Esophagus (tissue), 2 donors: Measurements from ENCODE around the gene COL4A3. TPM values are rescaled to one million over a fixed set of nuclear protein-coding genes. Genes with fewer than 3 reads are reported as not detected.

Experiments used
- H3K27ac ChIP-seq, 2 donors: one replicate each; pipeline ENCODE4 v1.5.1; 2013; ENCODE audit warnings: low read depth in 2 of 2, mild to moderate bottlenecking in 2 of 2, inconsistent platforms in 1 of 2, low read length in 1 of 2, moderate library complexity in 1 of 2
- H3K27me3 ChIP-seq, 2 donors: one replicate each; pipeline ENCODE4 v1.6.1; 2013; ENCODE audit warnings: low read length in 2 of 2, control low read depth in 1 of 2, mild to moderate bottlenecking in 1 of 2; ENCODE audit not compliant: insufficient read depth in 2 of 2, control insufficient read depth in 1 of 2
- H3K36me3 ChIP-seq, 2 donors: one replicate each; pipeline ENCODE4 v1.6.1; 2013; ENCODE audit warnings: low read length in 1 of 2; ENCODE audit not compliant: control insufficient read depth in 2 of 2, insufficient read depth in 2 of 2
- H3K4me1 ChIP-seq, 2 donors: one replicate each; pipeline ENCODE4 v1.6.1; 2013; ENCODE audit warnings: low read length in 1 of 2; ENCODE audit not compliant: control insufficient read depth in 2 of 2, insufficient read depth in 2 of 2
- H3K4me3 ChIP-seq, 2 donors: one replicate each; pipeline ENCODE4 v1.5.1; 2013; ENCODE audit warnings: low read length in 2 of 2, mild to moderate bottlenecking in 2 of 2, low read depth in 1 of 2, moderate library complexity in 1 of 2
- H3K9me3 ChIP-seq, 2 donors: one replicate each; pipeline ENCODE4 v1.6.1; 2013; ENCODE audit warnings: mild to moderate bottlenecking in 2 of 2, low read depth in 1 of 2, low read length in 1 of 2, moderate library complexity in 1 of 2; ENCODE audit not compliant: control insufficient read depth in 2 of 2, insufficient read depth in 1 of 2
- WGBS, 2 donors: extraction: QIAGEN DNeasy Blood & Tissue Kit; methylation state at CpG; one replicate each; pipeline ENCODE4 v1.1.7; 2013; 5-methylcytosine and 5-hydroxymethylcytosine counted together
- polyA plus RNA-seq, 2 donors: library from polyadenylated mRNA; stranded (reverse); fragments of 200-250 nt; gene quantifications; one replicate each; pipeline ENCODE4 v1.2.3, GENCODE V29; 2013
- donor health status: healthy with polysubstance abuse.
- donor health status: Bipolar disorder and iron deficiency.

Gene COL4A3
- polyA plus RNA-seq, 2 donors, result 0.18 to 0.44 TPM

DNA sequence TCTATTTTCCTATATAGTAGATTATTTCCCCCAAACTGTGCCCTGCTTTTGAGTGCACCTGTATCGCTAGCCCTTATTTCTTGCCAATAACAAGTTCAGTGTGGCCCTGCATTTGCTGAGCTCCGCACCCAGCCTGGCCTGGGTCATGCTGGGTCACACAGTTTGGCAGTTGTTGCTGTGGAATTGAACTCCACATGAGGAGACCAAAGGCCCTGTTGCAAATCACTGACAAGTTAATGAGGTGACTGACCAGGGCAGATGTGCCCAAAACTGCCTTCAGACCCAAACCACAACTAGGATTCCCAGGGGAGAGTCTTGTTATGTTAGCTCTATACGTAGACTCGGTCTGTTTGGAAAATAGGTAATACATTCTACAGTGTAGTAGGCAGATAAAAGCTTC is 31.4 kb upstream of the COL4A3 start:
- 72 to 78% methylated on average over 4 of the region's 4 CpGs for WGBS, 2 donors
- no peaks in the 10 kb centered on the region for H3K9me3 ChIP-seq
- no peaks in the 10 kb centered on the region for H3K36me3 ChIP-seq
- no peaks in the 10 kb centered on the region for H3K27me3 ChIP-seq
- no peaks in the 10 kb centered on the region for H3K4me1 ChIP-seq
- H3K4me3 ChIP-seq, result no peak overlapping the region
- H3K27ac ChIP-seq, result no peak overlapping the region

DNA sequence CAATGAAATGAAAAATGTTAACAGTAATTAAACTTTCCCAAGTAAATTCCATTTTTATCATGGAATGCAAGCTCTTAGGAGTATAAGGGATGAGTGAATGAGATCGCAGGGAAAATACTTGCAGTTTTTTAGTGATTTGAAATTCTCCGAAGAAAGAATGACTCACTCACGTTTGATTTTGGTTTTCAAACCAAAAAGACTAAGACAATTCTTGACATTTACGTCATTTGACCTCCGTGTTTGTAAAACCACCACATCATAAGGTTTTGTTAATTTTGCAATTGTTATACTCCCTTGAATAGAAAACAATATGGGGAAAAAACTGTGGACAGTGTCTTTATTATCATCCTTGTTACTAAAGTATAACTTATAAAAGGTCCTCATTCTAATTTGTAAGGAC is 29.8 kb upstream of the COL4A3 start:
- Histone ChIP-seq H3K4me3 (no peak overlapping the region), H3K9me3 (no peaks in the 10 kb centered on the region), H3K27me3 (no peaks in the 10 kb centered on the region), H3K4me1 (no peaks in the 10 kb centered on the region), H3K36me3 (no peaks in the 10 kb centered on the region), H3K27ac (no peak overlapping the region)
- WGBS, 2 donors, result 82 to 83% methylated on average over 5 of the region's 5 CpGs

- 85 to 88% methylated on average over 4 of the region's 4 CpGs for WGBS, 2 donors
- no peak overlapping the region for H3K4me3 ChIP-seq
- no peaks in the 10 kb centered on the region for H3K27me3 ChIP-seq
- no peak overlapping the region for H3K27ac ChIP-seq
- H3K4me1 ChIP-seq, result no peaks in the 10 kb centered on the region
- no peaks in the 10 kb centered on the region for H3K36me3 ChIP-seq
- H3K9me3 ChIP-seq, result no peaks in the 10 kb centered on the region
Measured at GRCh38 chr2:227141301-227141700, 23.1 kb upstream of the COL4A3 start.

DNA sequence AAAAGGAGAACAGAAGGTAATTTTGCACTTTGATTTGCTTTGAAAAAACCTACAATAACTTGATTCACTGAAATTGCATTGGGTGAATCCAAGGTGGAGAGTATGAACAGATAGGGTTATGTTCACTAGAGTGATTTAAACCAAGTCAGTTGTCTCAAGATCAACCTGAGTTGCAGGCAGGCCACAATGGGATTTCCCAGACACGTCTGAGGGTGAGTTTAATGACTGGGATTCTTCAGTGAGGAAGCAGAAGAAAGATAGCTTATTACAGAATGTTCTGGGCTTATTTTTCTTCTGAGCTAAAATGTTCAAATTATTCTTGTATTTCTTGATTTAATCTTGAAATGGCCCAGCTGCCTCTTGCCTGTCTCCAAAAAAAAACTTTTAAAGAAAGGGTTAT is 20.5 kb upstream of the COL4A3 start:
- Histone ChIP-seq H3K27me3 (no peaks in the 10 kb centered on the region), H3K27ac (no peak overlapping the region), H3K36me3 (no peaks in the 10 kb centered on the region), H3K4me1 (no peaks in the 10 kb centered on the region), H3K9me3 (no peaks in the 10 kb centered on the region), H3K4me3 (no peak overlapping the region)
- 45 to 58% methylated on average over 1 of the region's 1 CpG for WGBS, 2 donors

DNA sequence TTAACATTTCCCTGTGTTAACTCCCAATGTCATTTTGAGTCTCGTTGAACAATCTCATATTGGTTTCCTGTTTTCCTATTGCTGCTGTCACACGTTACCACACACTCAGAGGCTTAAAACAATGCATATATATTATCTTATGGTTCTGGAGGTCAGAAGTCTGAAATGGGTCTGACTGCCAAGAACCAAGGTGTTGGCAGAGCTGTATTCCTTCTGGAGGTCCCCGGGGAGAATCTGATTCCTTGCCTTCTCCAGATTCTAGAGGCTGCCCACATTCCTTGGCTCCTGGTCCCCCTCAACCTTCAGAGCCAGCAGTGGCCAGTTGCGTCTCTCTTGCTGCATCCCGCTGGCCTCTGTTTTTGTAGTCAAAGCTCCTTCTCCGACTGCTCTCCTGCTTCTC is 18.0 kb upstream of the COL4A3 start:
- WGBS, 2 donors, result 83% methylated on average over 6 of the region's 6 CpGs
- no peaks in the 10 kb centered on the region for H3K36me3 ChIP-seq
- no peaks in the 10 kb centered on the region for H3K4me1 ChIP-seq
- no peak overlapping the region for H3K4me3 ChIP-seq
- no peaks in the 10 kb centered on the region for H3K9me3 ChIP-seq
- no peaks in the 10 kb centered on the region for H3K27me3 ChIP-seq
- H3K27ac ChIP-seq, result no peak overlapping the region

GRCh38 chr2:227147023-227147422 is 17.4 kb upstream of the COL4A3 start:
- Histone ChIP-seq H3K4me1 (no peaks in the 10 kb centered on the region), H3K27ac (no peak overlapping the region), H3K27me3 (no peaks in the 10 kb centered on the region), H3K4me3 (no peak overlapping the region), H3K9me3 (no peaks in the 10 kb centered on the region), H3K36me3 (no peaks in the 10 kb centered on the region)
- WGBS, 2 donors, result 71 to 73% methylated on average over 3 of the region's 3 CpGs

DNA sequence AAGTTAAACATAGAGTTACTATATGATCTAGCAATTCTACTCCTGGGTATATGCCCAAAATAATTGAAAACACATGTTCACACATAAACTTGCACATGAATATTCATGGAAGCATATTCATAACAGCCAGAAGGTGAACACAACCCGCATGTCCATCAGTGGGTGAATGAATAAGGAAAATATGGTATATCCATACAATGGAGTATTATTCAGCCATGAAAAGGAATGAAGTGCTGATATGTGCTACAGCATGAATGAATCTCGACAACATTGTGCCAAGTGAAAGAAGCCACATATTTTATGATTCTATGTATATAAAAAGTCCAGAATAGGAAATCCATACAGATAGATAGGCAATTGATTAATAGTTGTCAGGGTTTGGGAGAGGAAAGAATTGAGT is 16.3 kb upstream of the COL4A3 start:
- Histone ChIP-seq H3K4me3 (no peak overlapping the region), H3K9me3 (no peaks in the 10 kb centered on the region), H3K27ac (no peak overlapping the region), H3K27me3 (no peaks in the 10 kb centered on the region), H3K36me3 (no peaks in the 10 kb centered on the region), H3K4me1 (no peaks in the 10 kb centered on the region)
- WGBS, 2 donors, result 74 to 78% methylated on average over 2 of the region's 2 CpGs

- WGBS, 2 donors, result 67 to 70% methylated on average over 2 of the region's 2 CpGs
- no peaks in the 10 kb centered on the region for H3K4me1 ChIP-seq
Measured at GRCh38 chr2:227150222-227150936, 14.0 kb upstream of the COL4A3 start.

GRCh38 chr2:227152093-227152766 is 12.2 kb upstream of the COL4A3 start:
- Histone ChIP-seq H3K27ac (no peak overlapping the region), H3K36me3 (no peaks in the 10 kb centered on the region), H3K4me1 (no peaks in the 10 kb centered on the region), H3K27me3 (no peaks in the 10 kb centered on the region), H3K9me3 (no peaks in the 10 kb centered on the region), H3K4me3 (no peak overlapping the region)
- WGBS, 2 donors, result 92 to 94% methylated on average over 2 of the region's 2 CpGs

More at GRCh38 chr2:227150222-227150936, 14.0 kb upstream of the COL4A3 start:
- H3K27me3 ChIP-seq, result no peaks in the 10 kb centered on the region
- no peaks in the 10 kb centered on the region for H3K36me3 ChIP-seq
- H3K4me3 ChIP-seq, result no peak overlapping the region
- H3K27ac ChIP-seq, result no peak overlapping the region
- H3K9me3 ChIP-seq, result no peaks in the 10 kb centered on the region

DNA sequence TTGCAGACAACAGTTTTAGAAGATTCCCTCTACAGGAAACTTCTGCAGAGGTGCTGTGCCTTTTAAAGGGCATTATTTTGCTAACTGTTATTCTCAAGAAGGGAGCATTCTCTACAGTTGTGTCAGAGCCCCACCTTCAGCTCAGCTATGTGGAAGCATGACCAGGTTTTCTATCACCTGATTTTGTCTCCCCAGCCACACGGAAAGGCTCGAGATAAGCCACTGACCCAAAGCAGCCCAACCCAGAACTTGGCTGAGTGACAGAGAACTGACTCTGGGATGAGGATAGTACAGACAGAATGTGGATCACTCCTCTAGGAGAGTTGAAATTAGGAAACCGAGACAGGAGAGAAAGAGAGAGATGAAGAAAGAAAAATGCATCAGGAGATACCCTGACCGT is 11.1 kb upstream of the COL4A3 start:
- 63 to 82% methylated on average over 4 of the region's 4 CpGs for WGBS, 2 donors
- no peak overlapping the region for H3K27ac ChIP-seq
- H3K4me3 ChIP-seq, result no peak overlapping the region
- H3K4me1 ChIP-seq, result no peaks in the 10 kb centered on the region
- no peaks in the 10 kb centered on the region for H3K36me3 ChIP-seq
- no peaks in the 10 kb centered on the region for H3K9me3 ChIP-seq
- H3K27me3 ChIP-seq, result no peaks in the 10 kb centered on the region
